Body of pancreas (tissue), 4 donors: ENCODE data around the gene SLC16A9. TPM values are rescaled to one million over a fixed set of nuclear protein-coding genes. Genes with fewer than 3 reads are reported as not detected.
A peak's percentile ranks its signal among the peaks of the same experiment; 100 is the strongest.

Source experiments
- ATAC-seq: fragments of 150-250 bp; one replicate; pipeline ENCODE4 v1.9.1; 2016
- DNase-seq, 4 donors: peaks; one replicate each; pipeline ENCODE4 v3.0.0-alpha.2; 2019
- H3K27ac ChIP-seq, 4 donors: fragments of 200-600 bp; sonication (generic); 1 replicate in 3 of 4; 2 replicates in 1 of 4; pipeline versions ENCODE4 v1.5.1 to v1.6.1; 2016 to 2019; ENCODE audit warnings: mild to moderate bottlenecking in 1 of 4, mixed read lengths in 1 of 4, moderate library complexity in 1 of 4
- H3K27me3 ChIP-seq, 2 donors: fragments of 200-600 bp; sonication (generic); one replicate each; pipeline ENCODE4 v1.6.0; 2016; ENCODE audit warnings: mild to moderate bottlenecking in 1 of 2
- H3K36me3 ChIP-seq, 2 donors: fragments of 200-600 bp; sonication (generic); replicated peaks in 1 of 2; 2 replicates each; pipeline ENCODE4 v1.5.1; 2016; ENCODE audit warnings: low read depth in 2 of 2; ENCODE audit not compliant: insufficient read depth in 1 of 2
- H3K4me1 ChIP-seq: fragments of 200-600 bp; sonication (generic); one replicate; pipeline ENCODE4 v1.6.0; 2016
- H3K4me3 ChIP-seq, 2 donors: fragments of 200-600 bp; sonication (generic); 1 replicate in 1 of 2; 2 replicates in 1 of 2; pipeline ENCODE4 v1.5.1; 2016 to 2019
- H3K9me3 ChIP-seq, 3 donors: fragments of 200-600 bp; sonication (generic); 1 replicate in 2 of 3; 2 replicates in 1 of 3; pipeline ENCODE4 v1.5.1; 2016
- CTCF ChIP-seq, 7 experiments: fragments of 450-650 bp in 4 of 7; fragments of 200-600 bp in 3 of 7; sonication (generic) in 3 of 7; IDR thresholded peaks; one replicate each; pipeline ENCODE4 v1.5.1; 2016 to 2019; ENCODE audit warnings: antibody characterized with exemption in 7 of 7
- POLR2A ChIP-seq, 3 donors: fragments of 450-650 bp; IDR thresholded peaks; one replicate each; pipeline ENCODE4 v1.6.1; 2016; ENCODE audit warnings: antibody characterized with exemption in 3 of 3, mild to moderate bottlenecking in 2 of 3
- WGBS, 2 donors: methylation state at CpG; one replicate each; pipeline ENCODE4 v1.1.5; 2017; 5-methylcytosine and 5-hydroxymethylcytosine counted together
- intact Hi-C: fragments of 100-400 bp; cut with DNase I; formaldehyde crosslinking; loops from one replicate; pipeline ENCODE4 v1.15.1; 2023
- total RNA-seq, 2 donors: library from RNA; depleted of rRNA; stranded (reverse); fragments of >200 nt; gene quantifications; one replicate each; pipeline ENCODE4 v1.1.0, GENCODE V29; 2016

Gene SLC16A9
- total RNA-seq, 2 donors from 2014 or later = 0.78 to 2.6 TPM

- no peak for ATAC-seq
- no peaks in the 10 kb centered on the region for H3K27me3 ChIP-seq
- H3K27ac ChIP-seq = no peak overlapping the region
- intact Hi-C loops = no loop called here
- no peaks in the 10 kb centered on the region for H3K9me3 ChIP-seq
- peaks cover 13% of the 10 kb centered on the region for H3K4me1 ChIP-seq
- H3K36me3 ChIP-seq = no peaks in the 10 kb centered on the region
- no peak overlapping the region for H3K4me3 ChIP-seq
- TF ChIP-seq POLR2A (IDR thresholded peaks at IDR 0.05) (no peak), CTCF (IDR thresholded peaks at IDR 0.05) (no peak)
- DNase-seq = no peak
- WGBS, 2 donors = 76 to 85% methylated on average over 7 of the region's 7 CpGs
These were observed 3.7 kb upstream of the SLC16A9 start for GRCh38 chr10:59713196-59713821.

- H3K36me3 ChIP-seq = no peaks in the 10 kb centered on the region
- intact Hi-C loops = no loop called here
- TF ChIP-seq POLR2A (IDR thresholded peaks at IDR 0.05) (no peak), CTCF (IDR thresholded peaks at IDR 0.05) (no peak)
- WGBS, 2 donors = 38 to 44% methylated on average over 3 of the region's 3 CpGs
- H3K4me3 ChIP-seq = no peak overlapping the region
- no peaks in the 10 kb centered on the region for H3K27me3 ChIP-seq
- no peak overlapping the region for H3K27ac ChIP-seq
- H3K9me3 ChIP-seq = no peaks in the 10 kb centered on the region
- H3K4me1 ChIP-seq = peaks cover 13% of the 10 kb centered on the region
- DNase-seq = no peak
- no peak for ATAC-seq
These were observed 2.3 kb upstream of the SLC16A9 start for GRCh38 chr10:59711871-59712494.

GRCh38 chr10:59708816-59709394 lies 745 bp downstream of the SLC16A9 start:
- Histone ChIP-seq H3K36me3 (no peaks in the 10 kb centered on the region), H3K9me3 (no peaks in the 10 kb centered on the region), H3K27ac (peak overlapping the region in 3 of 4 donors; percentile 48 to 63 (median 63)), H3K4me3 (peak overlapping the region; percentile 20 to 35), H3K27me3 (no peaks in the 10 kb centered on the region), H3K4me1 (peaks cover 13% of the 10 kb centered on the region)
- intact Hi-C loops = no loop called here
- DNase-seq (peak; percentile 24 to 59 (median 38)), ATAC-seq (peak; percentile 49)
- WGBS, 2 donors = 2% methylated on average over 12 to 42 of the region's 42 CpGs
- TF ChIP-seq POLR2A (IDR thresholded peaks at IDR 0.05) (no peak), CTCF (IDR thresholded peaks at IDR 0.05) (no peak)

- H3K9me3 ChIP-seq = no peaks in the 10 kb centered on the region
- WGBS, 2 donors = 86 to 89% methylated on average over 7 to 8 of the region's 8 CpGs
- H3K27ac ChIP-seq = no peak overlapping the region
- DNase-seq = no peak
- H3K4me1 ChIP-seq = peaks cover 13% of the 10 kb centered on the region
- H3K27me3 ChIP-seq = no peaks in the 10 kb centered on the region
- ATAC-seq = no peak
- TF ChIP-seq CTCF (IDR thresholded peaks at IDR 0.05) = no peak
- TF ChIP-seq POLR2A (IDR thresholded peaks at IDR 0.05) = no peak
- intact Hi-C loops = no loop called here
- no peaks in the 10 kb centered on the region for H3K36me3 ChIP-seq
- no peak overlapping the region for H3K4me3 ChIP-seq
These were observed 2.5 kb downstream of the SLC16A9 start for GRCh38 chr10:59706851-59707797.
